ENCODE results near the gene EYA3.

- TF ChIP-seq, protein P1, sequence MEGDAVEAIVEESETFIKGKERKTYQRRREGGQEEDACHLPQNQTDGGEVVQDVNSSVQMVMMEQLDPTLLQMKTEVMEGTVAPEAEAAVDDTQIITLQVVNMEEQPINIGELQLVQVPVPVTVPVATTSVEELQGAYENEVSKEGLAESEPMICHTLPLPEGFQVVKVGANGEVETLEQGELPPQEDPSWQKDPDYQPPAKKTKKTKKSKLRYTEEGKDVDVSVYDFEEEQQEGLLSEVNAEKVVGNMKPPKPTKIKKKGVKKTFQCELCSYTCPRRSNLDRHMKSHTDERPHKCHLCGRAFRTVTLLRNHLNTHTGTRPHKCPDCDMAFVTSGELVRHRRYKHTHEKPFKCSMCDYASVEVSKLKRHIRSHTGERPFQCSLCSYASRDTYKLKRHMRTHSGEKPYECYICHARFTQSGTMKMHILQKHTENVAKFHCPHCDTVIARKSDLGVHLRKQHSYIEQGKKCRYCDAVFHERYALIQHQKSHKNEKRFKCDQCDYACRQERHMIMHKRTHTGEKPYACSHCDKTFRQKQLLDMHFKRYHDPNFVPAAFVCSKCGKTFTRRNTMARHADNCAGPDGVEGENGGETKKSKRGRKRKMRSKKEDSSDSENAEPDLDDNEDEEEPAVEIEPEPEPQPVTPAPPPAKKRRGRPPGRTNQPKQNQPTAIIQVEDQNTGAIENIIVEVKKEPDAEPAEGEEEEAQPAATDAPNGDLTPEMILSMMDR (IDR thresholded peaks at IDR 0.05): no peak
- no peak for TF ChIP-seq POLR2A (IDR thresholded peaks at IDR 0.05)
Measured at GRCh38 chr1:27971674-27972073, 116.7 kb downstream of the EYA3 start.

Measured in vagina (tissue), 2 donors.